ENCODE data around the gene RBM34. TPM values are rescaled to one million over a fixed set of nuclear protein-coding genes. Genes with fewer than 3 reads are reported as not detected.

Gene RBM34
- total RNA-seq, 6 experiments from 2014 or later: 16.6 to 37.7 (median 24.7) TPM

GRCh38 chr1:235127732-235128455, 33.2 kb downstream of the RBM34 start:
- Histone ChIP-seq H3K9me3 (no peaks in the 10 kb centered on the region), H3K4me3 (peak overlapping the region; percentile 97 to 99 (median 98)), H3K4me1 (peaks cover 0 to 18% (median 2%) of the 10 kb centered on the region in 4 donors), H3K36me3 (peaks cover 0 to 4% (median 2%) of the 10 kb centered on the region in 4 donors), H3K27ac (peak overlapping the region; percentile 82 to 93 (median 87)), H3K27me3 (no peaks in the 10 kb centered on the region)
- under 1% methylated on average over 27 of the region's 35 CpGs for WGBS (ENCODE audit: insufficient coverage, low coverage, low lambda C conversion rate, missing lambda C conversion rate)
- no peak for TF ChIP-seq POLR2A (IDR thresholded peaks at IDR 0.05)
- no peak for TF ChIP-seq CTCF (IDR thresholded peaks at IDR 0.05)
- ATAC-seq (peak in 1 of 4 donors; percentile 6), DNase-seq (no peak)
- intact Hi-C loops (cut with DNase I): no loop called here

- no peaks in the 10 kb centered on the region for H3K9me3 ChIP-seq
- DNase-seq: no peak
- ATAC-seq: no peak
- TF ChIP-seq POLR2A (IDR thresholded peaks at IDR 0.05) (no peak), CTCF (IDR thresholded peaks at IDR 0.05) (no peak)
- peaks cover 0 to 18% (median 2%) of the 10 kb centered on the region in 4 donors for H3K4me1 ChIP-seq
- intact Hi-C loops (cut with DNase I): no loop called here
- no peaks in the 10 kb centered on the region for H3K27me3 ChIP-seq
- peak overlapping the region; percentile 97 to 99 (median 98) for H3K4me3 ChIP-seq
- H3K36me3 ChIP-seq: peaks cover 0 to 4% (median 2%) of the 10 kb centered on the region in 4 donors
- WGBS (ENCODE audit: insufficient coverage, low coverage, low lambda C conversion rate, missing lambda C conversion rate): 29% methylated on average over 4 of the region's 4 CpGs
- H3K27ac ChIP-seq: no peak overlapping the region
Observed at GRCh38 chr1:235127203-235127602, 33.8 kb downstream of the RBM34 start.

GRCh38 chr1:235124665-235125064, 36.4 kb downstream of the RBM34 start:
- no peaks in the 10 kb centered on the region for H3K27me3 ChIP-seq
- 79% methylated on average over 1 of the region's 1 CpG for WGBS (ENCODE audit: insufficient coverage, low coverage, low lambda C conversion rate, missing lambda C conversion rate)
- intact Hi-C loops (cut with DNase I): no loop called here
- no peak for ATAC-seq
- H3K36me3 ChIP-seq: peaks cover 0 to 17% (median 2%) of the 10 kb centered on the region in 4 donors
- no peak overlapping the region for H3K27ac ChIP-seq
- no peak overlapping the region for H3K4me3 ChIP-seq
- TF ChIP-seq CTCF (IDR thresholded peaks at IDR 0.05) (no peak), POLR2A (IDR thresholded peaks at IDR 0.05) (no peak)
- no peaks in the 10 kb centered on the region for H3K9me3 ChIP-seq
- DNase-seq: no peak
- peaks cover 0 to 18% (median 2%) of the 10 kb centered on the region in 4 donors for H3K4me1 ChIP-seq

- no peak for TF ChIP-seq CTCF (IDR thresholded peaks at IDR 0.05)
- no peak for TF ChIP-seq POLR2A (IDR thresholded peaks at IDR 0.05)
- intact Hi-C loops (cut with DNase I): no loop called here
- ATAC-seq: no peak
- Histone ChIP-seq H3K27ac (no peak overlapping the region), H3K9me3 (no peaks in the 10 kb centered on the region), H3K4me1 (peaks cover 0 to 18% (median 2%) of the 10 kb centered on the region in 4 donors), H3K36me3 (peaks cover 2 to 22% (median 6%) of the 10 kb centered on the region in 4 donors), H3K4me3 (no peak overlapping the region), H3K27me3 (no peaks in the 10 kb centered on the region)
- DNase-seq: no peak
- 100% methylated on average over 5 of the region's 9 CpGs for WGBS (ENCODE audit: insufficient coverage, low coverage, low lambda C conversion rate, missing lambda C conversion rate)
Observed at GRCh38 chr1:235124111-235124510, 36.9 kb downstream of the RBM34 start.

Data from right lobe of liver (tissue), 6 donors.